HG02642 (cell line): ENCODE data around the gene ABCC11.
A peak's percentile ranks its signal among the peaks of the same experiment; 100 is the strongest.

Experiments
- ATAC-seq: cut with Tn5 transposase; IDR thresholded peaks from one replicate; pipeline ENCODE4 v1.9.1; 2021; ENCODE audit warnings: mild to moderate bottlenecking; ENCODE audit not compliant: unreplicated experiment, poor library complexity

The ABCC11 gene

DNA sequence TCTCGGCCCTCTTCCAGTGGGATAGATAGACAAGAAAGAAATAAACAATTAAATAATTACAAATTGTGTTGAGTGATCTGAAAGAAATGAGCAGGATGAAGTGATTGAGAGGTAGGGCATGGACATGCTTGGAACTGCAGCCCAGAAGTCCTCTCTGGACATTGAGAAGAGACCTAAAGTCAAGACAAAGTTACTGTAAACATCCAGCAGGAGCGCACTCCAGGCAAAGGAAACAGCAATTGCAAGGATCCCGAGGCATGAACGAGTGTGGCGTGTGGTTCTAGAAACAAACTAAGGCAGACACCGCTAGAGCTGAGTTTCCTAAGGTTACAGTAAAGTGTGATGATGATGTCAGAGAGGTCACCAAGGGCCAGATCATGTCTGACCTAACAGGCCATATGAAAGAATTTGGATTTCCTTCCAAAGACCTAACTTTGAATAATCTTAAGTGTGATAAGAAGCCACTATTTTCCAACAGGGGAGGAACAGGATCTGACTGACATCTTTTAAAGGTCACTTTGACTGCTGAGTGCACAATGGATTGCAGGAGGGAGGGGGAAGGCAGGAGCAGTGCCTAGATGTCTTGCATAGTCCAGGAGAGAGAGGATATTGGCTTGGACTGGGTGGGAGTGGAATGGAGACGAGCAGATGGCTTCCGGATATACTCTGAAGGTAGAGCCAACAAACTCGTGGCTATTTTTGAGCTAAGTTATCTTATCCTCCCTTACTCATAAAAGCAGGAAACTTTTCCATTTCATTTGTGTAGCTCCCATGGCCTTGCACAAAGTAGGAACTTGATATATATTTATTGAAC is 110.6 kb downstream of the ABCC11 start:
- ATAC-seq, result no peak

DNA sequence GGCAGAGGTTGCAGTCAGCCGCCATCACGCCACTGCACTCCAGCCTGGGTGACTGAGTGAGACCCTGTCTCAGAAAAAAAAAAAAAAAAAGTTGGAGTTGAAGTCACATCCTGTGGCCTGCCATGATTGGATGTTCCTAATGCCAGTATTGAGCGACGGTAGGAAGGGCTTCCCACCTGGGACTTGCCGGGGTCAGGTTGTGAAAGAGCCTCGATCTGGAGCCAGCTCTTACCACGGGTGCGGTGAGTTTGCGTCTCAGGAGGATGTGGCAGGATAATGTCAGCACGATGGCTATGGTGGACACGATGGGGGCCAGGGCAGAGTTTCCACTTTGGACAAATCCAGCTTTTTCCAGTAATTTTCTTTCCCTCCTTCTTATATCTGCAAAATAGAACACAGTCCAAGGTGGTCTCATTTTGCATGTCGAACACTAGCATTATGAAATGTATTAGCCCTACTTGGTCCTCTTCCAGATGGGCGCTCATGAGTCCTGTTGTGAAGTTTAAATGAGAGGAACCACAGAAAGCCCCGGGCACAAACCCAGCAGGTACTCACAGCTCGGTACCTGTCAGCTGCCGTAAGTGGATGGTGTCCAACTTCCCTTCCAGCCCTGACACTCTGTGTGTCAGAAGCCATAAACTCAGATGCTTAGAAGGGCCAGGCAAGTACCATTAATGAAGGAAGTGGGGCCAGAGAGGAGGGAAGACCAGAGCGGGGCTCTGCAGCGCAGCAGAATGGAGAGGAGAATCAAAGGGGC is 113.7 kb downstream of the ABCC11 start:
- ATAC-seq, result no peak

DNA sequence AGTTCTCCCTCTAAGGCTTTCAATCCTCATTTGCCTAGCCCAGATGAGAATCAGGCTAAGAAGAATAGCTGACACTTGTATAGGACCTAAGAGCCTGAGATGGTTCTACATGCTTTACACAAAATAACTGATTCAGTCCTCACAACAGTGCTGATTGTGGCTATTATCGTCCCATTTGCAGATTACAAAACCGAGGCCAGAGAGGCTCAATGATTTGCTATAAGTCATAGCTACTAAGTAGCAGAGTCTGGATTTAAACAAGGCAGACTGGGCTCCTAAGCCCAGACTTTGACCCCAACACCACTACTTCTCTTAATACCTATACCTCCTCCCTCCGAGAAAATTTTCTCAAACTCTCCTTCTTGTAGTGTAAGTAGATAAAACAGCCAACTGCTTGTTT is 114.6 kb downstream of the ABCC11 start:
- ATAC-seq, result no peak

DNA sequence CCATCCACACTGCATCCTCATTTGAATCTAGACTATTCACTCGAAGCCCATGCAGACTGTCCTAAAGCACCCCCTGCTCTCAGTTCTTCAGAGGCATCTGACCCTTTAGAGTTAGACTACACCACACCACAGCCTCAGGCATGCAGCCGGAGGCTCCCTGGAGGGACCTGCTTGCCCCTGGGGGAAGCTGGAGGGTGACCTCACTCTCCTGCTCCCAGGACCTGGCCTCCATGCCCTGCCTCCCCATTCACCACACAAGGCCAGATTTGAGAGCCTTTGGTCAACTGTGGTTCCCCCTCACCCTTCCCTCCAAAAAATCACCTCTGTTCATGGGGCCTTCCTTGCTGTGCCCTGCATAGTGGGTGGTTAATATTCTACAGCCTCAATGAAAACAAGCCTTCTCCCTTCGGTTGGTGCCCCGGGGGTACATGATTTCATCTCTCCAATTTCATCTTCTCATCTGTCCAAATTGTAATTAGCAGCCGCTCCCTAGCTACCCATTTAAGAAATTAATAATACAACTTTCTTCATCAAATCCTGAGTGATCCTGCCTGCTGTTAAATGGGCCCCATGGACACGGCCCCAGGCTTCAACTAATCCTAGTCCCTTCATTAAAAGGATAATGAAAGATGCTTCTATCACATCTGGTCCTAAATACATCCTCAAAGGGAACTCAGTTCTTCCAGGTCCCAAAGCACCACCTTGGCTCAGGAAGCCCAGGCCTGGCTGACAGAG is 116.0 kb downstream of the ABCC11 start:
- no peak for ATAC-seq

DNA sequence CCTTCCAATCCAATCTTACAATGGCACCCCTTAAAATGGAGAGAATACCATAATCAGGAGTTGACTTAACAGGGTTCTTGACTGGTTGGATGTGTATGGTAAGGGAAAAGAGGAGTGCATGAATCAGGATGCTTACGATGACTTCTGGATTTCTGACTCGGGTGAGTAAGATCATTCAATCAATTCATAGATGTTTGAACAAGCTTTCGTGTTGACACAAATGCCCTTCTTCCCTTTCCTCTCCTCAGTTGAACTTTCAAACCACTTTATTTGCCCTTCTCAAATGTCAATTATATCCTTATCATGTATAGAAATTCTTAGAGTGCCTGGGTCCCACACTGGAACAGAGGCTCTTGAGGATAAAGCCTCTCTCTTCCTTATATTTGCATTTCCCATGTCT is 117.4 kb downstream of the ABCC11 start:
- no peak for ATAC-seq

DNA sequence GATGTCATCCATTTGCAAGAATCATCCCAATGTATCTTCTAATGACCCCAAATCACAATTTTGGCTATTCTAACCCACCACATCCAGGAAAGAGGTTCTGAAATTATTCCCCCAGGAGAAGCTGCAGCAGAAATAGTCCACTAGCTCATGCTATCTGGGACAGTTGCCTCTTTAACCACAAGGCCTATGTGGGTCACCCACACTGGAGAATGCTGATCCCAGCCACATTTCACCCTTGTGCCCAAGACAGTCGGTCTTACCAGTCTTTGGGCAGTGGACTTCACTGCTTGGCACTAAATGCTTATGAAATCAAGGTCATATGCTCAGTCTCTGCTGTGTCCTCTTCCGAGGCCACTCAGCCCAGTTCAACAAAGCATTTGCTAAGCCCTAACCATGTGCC is 118.6 kb downstream of the ABCC11 start:
- ATAC-seq, result no peak

- no peak for ATAC-seq
These were observed 120.3 kb downstream of the ABCC11 start for GRCh38 chr16:48126801-48127644.

DNA sequence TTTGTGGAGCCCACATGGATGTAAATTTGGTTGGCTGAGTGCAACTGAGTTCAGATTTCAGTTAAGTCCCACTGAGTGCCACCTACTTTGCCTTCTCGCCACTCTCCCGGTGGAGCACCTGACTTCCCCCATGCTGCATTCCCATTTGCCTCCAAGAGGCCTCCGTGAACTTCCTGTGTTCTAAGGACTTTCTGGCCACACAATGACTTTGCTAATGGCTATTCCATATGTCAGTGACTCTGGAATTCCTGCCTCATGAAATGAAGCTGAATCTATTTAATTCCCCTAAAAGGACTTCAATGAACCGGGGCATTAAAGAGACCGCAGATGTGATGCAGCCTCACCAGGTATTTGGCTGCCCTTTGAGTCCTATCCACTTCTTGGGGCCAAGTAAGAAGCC is 121.5 kb downstream of the ABCC11 start:
- no peak for ATAC-seq

- ATAC-seq, result no peak
These were observed 123.1 kb downstream of the ABCC11 start for GRCh38 chr16:48124266-48124665.

DNA sequence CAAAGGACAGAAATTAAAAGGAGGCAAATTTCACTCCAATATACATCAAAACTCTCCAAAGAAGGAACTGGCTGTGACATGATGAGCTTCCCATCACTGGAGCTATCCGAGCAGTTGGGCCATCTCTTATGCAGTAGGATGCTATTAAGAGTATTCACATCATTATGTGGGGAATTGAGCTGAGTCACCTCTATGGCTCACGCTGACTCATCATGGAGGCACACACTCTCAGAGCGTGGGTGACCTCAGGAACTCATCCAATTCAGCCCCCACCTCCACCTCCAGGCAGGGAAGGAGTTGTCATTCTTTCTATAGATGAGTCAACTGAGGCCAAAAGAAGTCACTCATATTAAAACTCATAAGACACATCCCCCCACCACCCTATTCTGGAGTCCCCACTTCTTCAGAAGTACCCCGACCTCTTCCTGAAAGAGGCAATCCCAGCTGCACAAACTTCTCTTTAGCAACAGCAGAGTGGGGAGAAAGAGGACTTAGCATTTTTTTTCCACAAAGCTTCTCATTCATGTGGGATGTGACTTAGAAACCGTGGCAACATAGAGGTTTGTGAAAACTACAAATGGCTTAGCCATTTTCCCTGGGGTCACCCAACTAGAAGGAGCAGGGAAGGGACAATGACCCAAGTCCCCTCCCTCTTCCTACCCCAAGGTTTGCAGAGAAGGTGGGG is 124.1 kb downstream of the ABCC11 start:
- ATAC-seq, result peak; percentile 64

GRCh38 chr16:48121276-48121675 is 126.1 kb downstream of the ABCC11 start:
- ATAC-seq, result no peak

- no peak for ATAC-seq
These were observed 128.5 kb downstream of the ABCC11 start for GRCh38 chr16:48118841-48119240.

DNA sequence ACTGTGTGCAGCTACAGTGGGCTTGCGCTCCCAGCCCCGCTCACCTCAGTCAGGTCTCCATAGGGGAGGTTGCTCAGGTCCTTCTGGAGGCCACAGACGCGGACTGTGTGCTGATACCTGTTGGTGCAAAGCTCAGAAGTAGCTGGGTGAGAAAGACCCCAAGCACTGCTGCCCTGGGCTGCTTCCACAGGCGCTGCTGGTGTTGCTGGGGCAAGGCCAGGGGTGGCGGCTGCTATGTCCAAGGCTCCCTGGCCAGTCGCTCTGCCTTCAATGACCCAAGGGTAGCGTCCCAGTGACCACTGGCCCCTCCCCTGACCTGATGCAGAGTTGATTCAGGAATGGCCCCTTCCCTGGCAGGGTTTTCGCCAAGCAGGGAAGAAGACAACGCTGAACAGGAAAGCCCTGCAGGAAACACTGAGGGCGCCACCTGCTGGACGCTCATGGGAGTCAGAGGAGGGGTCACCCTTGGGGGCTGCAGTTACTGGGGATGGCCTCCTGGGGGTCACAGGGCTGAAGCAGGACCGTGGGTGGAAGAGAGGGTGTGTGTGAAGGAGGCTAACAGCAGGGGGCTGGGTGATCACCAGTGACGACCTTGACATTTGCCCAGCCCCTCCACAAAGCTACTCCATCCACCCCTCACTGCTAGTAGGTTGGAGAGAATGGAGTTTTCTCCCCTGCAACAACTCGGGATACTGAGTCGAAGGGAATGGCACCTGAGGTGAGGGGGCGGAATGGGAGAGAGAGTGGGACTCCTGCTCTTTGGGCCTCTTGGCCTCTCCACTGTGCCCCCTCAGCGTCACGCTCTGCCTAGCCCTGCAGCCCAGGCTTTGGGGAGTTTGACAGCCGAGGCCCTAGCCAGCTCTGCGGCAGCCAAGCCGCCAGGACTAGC is 129.9 kb downstream of the ABCC11 start:
- peak; percentile 63 for ATAC-seq
